GM12892 (cell line): ENCODE results near the gene CEP57.
"Not testable (repeated sequence)": the region's sequence is repeated elsewhere in the genome, so short reads cannot be mapped to it uniquely, and the experiment has no call there.

ENCODE experiments used
- DNase-seq: peaks from one replicate; pipeline ENCODE4 v3.0.0; 2011; ENCODE audit not compliant: insufficient read length
- FAIRE-seq: peaks from 2 replicates; lab custom pipeline; 2011; peaks lifted over from hg19 to GRCh38; lab: Jason Lieb, UNC
- POLR2A ChIP-seq: IDR thresholded peaks from 2 replicates; pipeline ENCODE4 v1.6.1; 2011; ENCODE audit warnings: low read depth, low read length, control low read depth
- POLR2AphosphoS5 ChIP-seq: IDR thresholded peaks from 2 replicates; pipeline ENCODE4 v1.6.1; 2011; ENCODE audit warnings: low read depth, low read length, control low read depth
- TAF1 ChIP-seq: IDR thresholded peaks from 2 replicates; pipeline ENCODE4 v1.6.1; 2011; ENCODE audit warnings: low read depth, mild to moderate bottlenecking, control low read depth, low read length, borderline replicate concordance

Gene CEP57

DNA sequence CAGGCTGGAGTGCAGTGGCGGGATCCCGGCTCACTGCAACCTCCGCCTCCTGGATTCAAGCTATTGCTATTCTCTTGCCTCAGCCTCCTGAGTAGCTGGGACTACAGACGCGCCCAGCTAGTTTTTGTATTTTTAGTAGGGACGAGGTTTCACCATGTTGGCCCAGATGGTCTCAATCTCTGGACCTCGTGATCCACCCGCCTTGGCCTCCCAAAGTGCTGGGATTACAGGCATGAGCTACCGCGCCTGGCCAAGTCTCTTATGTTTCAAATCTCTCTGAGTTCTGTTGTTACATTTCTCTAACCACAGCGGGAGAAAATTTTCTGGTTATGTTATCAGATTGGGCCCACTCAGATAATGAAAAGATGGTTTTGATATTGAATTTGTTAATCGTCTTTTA is 10.1 kb downstream of the CEP57 start:
- FAIRE-seq, result no peak
- TF ChIP-seq POLR2A, result no peak
- TF ChIP-seq POLR2AphosphoS5, result no peak
- no peak for TF ChIP-seq TAF1
- DNase-seq, result no peak

DNA sequence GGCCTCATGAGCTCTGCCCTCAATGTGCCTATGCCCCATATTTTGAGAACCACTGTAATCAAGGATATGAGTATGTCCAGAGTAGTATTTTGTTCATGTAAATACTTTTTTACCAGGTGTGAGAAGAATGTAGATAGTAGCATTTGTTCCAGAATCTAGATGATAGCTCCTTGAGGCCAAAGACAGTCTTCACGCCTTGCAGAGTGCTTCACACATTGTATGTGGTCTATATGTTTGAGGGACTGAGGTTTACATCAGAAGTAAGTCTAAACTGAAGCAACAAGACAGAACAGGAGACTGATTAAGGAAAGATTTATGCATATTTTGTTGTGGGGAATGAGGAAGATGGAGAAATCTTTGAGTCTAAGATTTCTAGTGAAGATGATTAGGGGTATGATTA is 12.5 kb downstream of the CEP57 start:
- TF ChIP-seq TAF1 (no peak), POLR2A (no peak), POLR2AphosphoS5 (no peak)
- FAIRE-seq, result no peak

GRCh38 chr11:95803973-95804372 is 13.7 kb downstream of the CEP57 start:
- DNase-seq, result no peak
- TF ChIP-seq POLR2AphosphoS5 (no peak), POLR2A (no peak), TAF1 (no peak)
- no peak for FAIRE-seq

More for the DNA sequence above, 12.5 kb downstream of the CEP57 start:
- DNase-seq, result no peak

DNA sequence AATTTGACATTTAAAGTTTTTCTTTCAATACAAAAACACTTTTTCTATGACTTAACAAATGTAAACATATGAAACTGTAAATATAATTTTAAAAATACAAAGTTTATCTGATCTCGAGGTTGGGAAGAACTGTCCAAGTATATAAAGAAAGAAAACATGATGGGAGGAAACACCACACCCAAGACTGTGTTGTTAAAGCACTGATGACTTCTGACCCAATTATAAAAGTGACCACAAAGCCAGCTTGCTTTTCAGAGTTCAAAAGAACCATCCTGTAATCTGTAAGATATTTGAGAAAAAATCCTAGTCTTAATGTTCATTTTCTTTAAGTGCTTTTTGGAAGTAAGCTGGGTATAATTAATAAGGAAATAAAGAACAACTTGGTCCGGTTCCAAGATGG is 15.6 kb downstream of the CEP57 start:
- TF ChIP-seq TAF1 (no peak), POLR2A (no peak), POLR2AphosphoS5 (no peak)
- FAIRE-seq, result no peak
- no peak for DNase-seq

DNA sequence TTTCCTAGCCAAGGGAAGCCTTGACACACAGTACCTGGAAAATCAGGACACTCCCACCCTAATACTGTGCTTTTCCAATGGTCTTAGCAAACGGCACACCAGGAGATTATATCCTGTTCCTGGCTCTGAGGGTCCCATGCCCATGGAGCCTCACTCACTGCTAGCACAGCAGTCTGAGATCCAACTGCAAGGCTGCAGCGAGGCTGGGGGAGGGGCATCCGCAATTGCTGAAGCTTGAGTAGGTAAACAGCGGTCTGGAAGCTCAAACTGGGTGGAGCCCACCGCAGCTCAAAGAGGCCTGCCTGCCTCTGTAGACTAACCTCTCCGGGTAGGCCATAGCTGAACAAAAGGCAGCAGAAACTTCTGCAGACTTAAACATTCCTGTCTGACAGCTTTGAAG is 16.2 kb downstream of the CEP57 start:
- not testable (repeated sequence) for FAIRE-seq, DNase-seq

GRCh38 chr11:95811052-95811451 is 20.8 kb downstream of the CEP57 start:
- not testable (repeated sequence) for DNase-seq, FAIRE-seq

DNA sequence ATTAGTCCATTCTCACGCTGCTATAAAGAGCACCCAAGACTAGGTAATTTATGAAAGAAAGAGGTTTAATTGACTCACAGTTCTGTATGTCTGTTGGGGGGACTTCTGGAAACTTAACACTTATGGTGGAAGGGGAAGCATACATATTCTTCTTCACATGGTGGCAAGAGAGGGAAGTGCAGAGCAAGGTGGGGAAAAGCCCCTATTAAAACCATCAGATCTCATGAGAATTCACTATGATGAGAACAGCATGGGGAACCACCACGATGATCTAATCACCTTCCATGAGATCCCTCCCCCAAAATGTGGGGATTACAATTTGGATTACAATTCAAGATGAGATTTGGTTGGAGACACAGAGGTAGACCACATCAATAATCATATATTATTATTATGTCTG is 25.7 kb downstream of the CEP57 start:
- TF ChIP-seq TAF1, result no peak
- no peak for TF ChIP-seq POLR2AphosphoS5
- TF ChIP-seq POLR2A, result no peak
- FAIRE-seq (peak; percentile 51), DNase-seq (no peak)

DNA sequence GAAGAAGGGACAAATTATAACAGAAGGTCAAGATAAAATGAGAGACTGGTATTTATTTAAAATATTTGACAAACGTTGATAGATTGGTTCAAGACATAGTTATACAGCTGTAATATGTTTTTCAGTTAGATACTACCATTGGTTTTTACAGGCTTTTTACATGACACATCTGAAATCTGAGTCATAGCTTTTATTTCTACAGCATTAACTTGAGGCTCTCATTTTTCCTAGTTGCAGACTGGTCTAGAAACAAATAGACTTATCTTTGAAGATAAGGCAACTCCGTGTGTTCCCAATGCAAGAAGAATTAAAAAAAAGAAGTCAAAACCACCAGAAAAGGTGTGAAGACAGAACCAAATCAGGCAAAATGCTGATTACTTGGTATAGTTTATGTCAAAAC is 31.3 kb downstream of the CEP57 start:
- FAIRE-seq (no peak), DNase-seq (no peak)
- TF ChIP-seq POLR2A, result no peak
- no peak for TF ChIP-seq TAF1
- TF ChIP-seq POLR2AphosphoS5, result no peak

GRCh38 chr11:95827696-95828095 is 37.4 kb downstream of the CEP57 start:
- DNase-seq, result no peak
- FAIRE-seq, result peak; percentile 48
- no peak for TF ChIP-seq POLR2A
- no peak for TF ChIP-seq POLR2AphosphoS5
- no peak for TF ChIP-seq TAF1

DNA sequence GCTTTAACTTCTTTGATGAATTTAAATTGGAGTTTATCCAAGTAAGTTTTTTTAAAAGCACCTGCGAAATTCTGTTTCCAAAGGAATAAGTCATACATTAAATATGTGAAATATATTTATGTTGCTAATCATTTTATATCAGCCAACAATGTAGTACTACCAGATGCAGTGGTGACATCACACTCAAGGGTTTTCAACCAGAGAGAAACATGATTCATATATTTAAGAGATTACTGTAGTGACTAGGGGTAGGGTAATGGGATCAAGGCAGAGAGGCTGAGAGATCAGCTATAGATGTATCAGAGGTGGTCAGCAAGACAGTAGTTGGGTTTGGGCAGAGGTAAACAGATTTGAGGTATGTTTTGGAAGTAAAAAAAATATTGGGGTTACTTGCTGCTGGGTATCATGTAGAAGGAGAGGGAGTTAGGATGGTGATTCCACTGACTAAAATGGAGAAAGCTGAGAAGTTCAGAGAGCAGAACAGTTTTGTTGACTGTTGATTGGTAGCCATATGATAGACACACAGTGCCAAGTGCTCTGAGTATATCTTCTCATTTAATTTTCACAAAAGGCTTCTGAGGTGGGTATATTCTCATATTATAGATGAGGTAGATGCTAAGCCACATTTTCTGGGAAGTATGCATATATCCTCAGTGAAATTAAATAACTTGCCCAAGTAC is 39.4 kb downstream of the CEP57 start:
- DNase-seq, result no peak

DNA sequence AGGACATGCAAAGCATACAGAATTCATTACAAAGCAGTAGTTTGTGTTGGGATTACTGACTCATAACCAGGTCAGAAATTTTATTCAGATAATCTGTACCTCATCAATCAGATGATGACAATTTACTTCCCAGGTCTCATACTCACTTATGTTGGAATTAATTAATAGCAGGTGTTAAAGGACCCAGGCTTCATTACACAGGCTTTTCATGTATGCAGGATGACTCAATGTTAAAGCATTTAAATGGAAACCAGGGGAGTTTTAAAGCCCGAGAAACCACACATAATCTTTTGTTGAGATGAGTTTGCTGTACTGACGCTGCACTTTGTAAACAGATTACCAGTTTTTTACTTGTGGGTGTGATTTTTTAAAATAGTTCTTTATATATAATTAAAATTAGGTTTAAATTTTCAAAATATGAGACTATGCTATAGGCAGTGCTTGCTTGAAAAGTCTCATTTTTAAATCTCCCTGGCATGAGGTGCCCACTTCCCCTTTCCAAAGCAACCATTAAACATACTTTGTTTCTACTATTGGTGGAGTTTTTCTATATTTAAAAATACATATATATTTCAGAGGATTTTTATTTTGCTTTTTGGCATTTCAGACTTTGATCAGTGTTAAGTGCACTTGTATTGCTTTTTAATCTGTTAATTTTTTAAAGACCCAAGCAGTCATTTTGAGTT is 41.0 kb downstream of the CEP57 start:
- DNase-seq (no peak), FAIRE-seq (no peak)
- TF ChIP-seq POLR2AphosphoS5 (no peak), TAF1 (no peak), POLR2A (no peak)

More for the DNA sequence above, 39.4 kb downstream of the CEP57 start:
- TF ChIP-seq POLR2AphosphoS5, result no peak
- no peak for TF ChIP-seq POLR2A
- TF ChIP-seq TAF1, result no peak
- FAIRE-seq, result peak; percentile 48

- TF ChIP-seq TAF1 (no peak), POLR2AphosphoS5 (no peak), POLR2A (no peak)
- DNase-seq, result no peak
- no peak for FAIRE-seq
Measured at GRCh38 chr11:95832763-95833162, 42.5 kb downstream of the CEP57 start.

GRCh38 chr11:95833378-95833777 is 43.1 kb downstream of the CEP57 start:
- FAIRE-seq, result no peak
- TF ChIP-seq POLR2A (no peak), TAF1 (no peak)
- DNase-seq, result no peak
